Ishikawa (cell line): ENCODE results near the gene BNIP5.

Experiments used
- CEBPB ChIP-seq: IDR thresholded peaks from 2 replicates; pipeline ENCODE4 v1.6.1; 2012
- CREB1 ChIP-seq: IDR thresholded peaks from 2 replicates; pipeline ENCODE4 v1.6.1; 2012; ENCODE audit warnings: low read depth
- EGR1 ChIP-seq: IDR thresholded peaks from 2 replicates; pipeline ENCODE4 v1.6.1; 2012
- EP300 ChIP-seq: IDR thresholded peaks from 2 replicates; pipeline ENCODE4 v1.6.1; 2012; ENCODE audit warnings: borderline replicate concordance
- FOXM1 ChIP-seq: IDR thresholded peaks from 2 replicates; pipeline ENCODE4 v1.6.1; 2012; ENCODE audit warnings: low read depth, borderline replicate concordance
- MAX ChIP-seq: IDR thresholded peaks from 2 replicates; pipeline ENCODE4 v1.6.1; 2012
- NFIC ChIP-seq: IDR thresholded peaks from 2 replicates; pipeline ENCODE4 v1.6.1; 2012
- RAD21 ChIP-seq: IDR thresholded peaks from 2 replicates; pipeline ENCODE4 v1.6.1; 2012; ENCODE audit warnings: low read depth
- REST ChIP-seq: IDR thresholded peaks from 2 replicates; pipeline ENCODE4 v1.6.1; 2012; ENCODE audit warnings: low read depth, mild to moderate bottlenecking
- TAF1 ChIP-seq: IDR thresholded peaks from 2 replicates; pipeline ENCODE4 v1.6.1; 2012; ENCODE audit warnings: low read depth, mild to moderate bottlenecking
- TCF12 ChIP-seq: IDR thresholded peaks from 2 replicates; pipeline ENCODE4 v1.6.1; 2012; ENCODE audit warnings: low read depth
- TEAD4 ChIP-seq: IDR thresholded peaks from 2 replicates; pipeline ENCODE4 v1.6.1; 2012
- USF1 ChIP-seq: IDR thresholded peaks from 2 replicates; pipeline ENCODE4 v1.6.1; 2012
- YY1 ChIP-seq: IDR thresholded peaks from 2 replicates; pipeline ENCODE4 v1.6.1; 2012; ENCODE audit warnings: low read depth
- ZBTB7A ChIP-seq: IDR thresholded peaks from 2 replicates; pipeline ENCODE4 v1.6.1; 2012; ENCODE audit warnings: low read depth

Gene BNIP5

DNA sequence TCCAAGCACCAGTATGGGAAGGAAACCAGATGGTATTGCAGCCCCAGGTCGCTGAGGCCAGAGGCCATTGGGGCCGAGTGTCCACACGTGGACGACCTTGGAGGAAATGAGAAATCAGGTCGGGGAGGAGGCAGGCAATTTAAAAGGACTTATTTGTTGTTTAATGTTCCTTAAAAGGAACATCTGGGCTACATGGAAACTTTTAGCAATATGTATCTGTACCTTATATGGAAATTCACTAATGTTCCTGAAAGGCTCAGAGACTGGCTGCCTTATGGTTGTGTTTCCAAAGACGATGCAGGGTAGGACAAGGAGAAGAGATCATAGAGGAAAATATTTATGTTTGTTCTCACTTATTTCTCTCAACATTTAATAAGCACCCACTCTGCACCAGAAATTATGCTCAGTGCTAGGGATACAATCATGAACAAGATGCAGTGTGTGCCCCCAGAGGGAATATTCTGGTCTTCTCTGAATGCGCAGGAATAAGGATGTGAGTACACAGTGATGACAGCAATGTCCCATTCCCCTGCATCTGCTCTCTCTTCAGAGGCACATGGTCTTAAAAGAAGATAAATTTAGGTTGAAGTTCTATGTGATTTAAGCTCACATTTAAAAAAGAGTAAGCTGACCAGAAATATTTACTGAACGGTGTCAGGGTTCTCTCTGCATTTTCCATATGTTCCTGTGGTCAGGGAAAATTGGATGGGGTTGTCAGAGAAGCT, 3.4 kb downstream of the BNIP5 start:
- TF ChIP-seq TCF12 = no peak
- TF ChIP-seq USF1 = no peak
- TF ChIP-seq CREB1 = no peak
- no peak for TF ChIP-seq MAX
- no peak for TF ChIP-seq RAD21
- TF ChIP-seq FOXM1 = no peak
- TF ChIP-seq CEBPB = no peak
- TF ChIP-seq EGR1 = no peak
- TF ChIP-seq NFIC = no peak
- TF ChIP-seq ZBTB7A = no peak
- TF ChIP-seq TEAD4 = no peak
- TF ChIP-seq REST = no peak
- TF ChIP-seq EP300 = no peak

DNA sequence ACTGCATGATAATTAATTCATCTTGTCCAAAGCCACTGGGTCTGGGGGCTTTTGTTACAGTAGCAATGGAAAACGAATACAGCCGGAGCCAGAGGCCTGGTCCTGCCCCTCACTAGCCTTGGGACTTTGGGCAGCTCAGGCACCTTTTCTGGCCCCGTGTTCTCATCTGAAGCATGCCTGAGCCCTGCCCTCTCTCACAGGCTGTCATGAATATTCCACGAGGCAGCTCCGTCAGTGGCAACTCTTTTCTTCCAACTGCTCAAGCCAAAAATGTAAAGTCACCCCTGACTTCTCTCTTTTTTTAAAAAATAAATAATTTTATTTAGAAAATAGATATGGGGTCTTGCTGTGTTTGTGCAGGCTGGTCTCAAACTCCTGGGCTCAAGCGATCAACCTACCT, 5.3 kb downstream of the BNIP5 start:
- TF ChIP-seq EP300 = no peak
- TF ChIP-seq TAF1 = no peak
- TF ChIP-seq RAD21 = no peak
- no peak for TF ChIP-seq FOXM1
- no peak for TF ChIP-seq EGR1
- no peak for TF ChIP-seq CEBPB
- no peak for TF ChIP-seq USF1
- no peak for TF ChIP-seq NFIC

DNA sequence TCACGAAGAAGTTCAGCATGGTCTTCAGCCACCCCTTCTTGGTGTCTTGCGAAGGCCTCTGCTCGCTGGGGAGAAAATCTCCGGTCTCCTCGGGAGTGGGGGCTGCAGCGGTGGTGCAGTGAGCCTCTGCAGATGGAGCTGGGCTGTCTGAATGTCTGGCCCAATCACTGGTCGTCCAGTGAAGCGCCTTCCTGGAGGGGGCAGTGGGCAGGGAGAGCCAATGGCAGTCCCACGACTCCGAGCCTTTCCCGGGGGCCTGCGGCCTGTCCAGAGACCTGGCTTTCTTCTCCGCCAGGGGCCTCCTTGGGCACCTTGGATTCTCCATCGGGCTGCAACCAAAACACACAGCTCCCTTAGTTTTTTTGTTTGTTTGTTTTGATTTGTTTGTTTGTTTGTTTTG, 6.3 kb downstream of the BNIP5 start:
- TF ChIP-seq MAX (no peak), CEBPB (no peak), FOXM1 (no peak), NFIC (no peak), TCF12 (no peak)

- TF ChIP-seq YY1 (no peak), TEAD4 (no peak), REST (no peak), EP300 (no peak), CEBPB (no peak), TAF1 (no peak), NFIC (no peak), RAD21 (no peak), MAX (no peak), ZBTB7A (no peak), FOXM1 (no peak), CREB1 (no peak), TCF12 (no peak), EGR1 (no peak), USF1 (no peak)
Measured at GRCh38 chr6:36329798-36330291, 6.8 kb downstream of the BNIP5 start.

DNA sequence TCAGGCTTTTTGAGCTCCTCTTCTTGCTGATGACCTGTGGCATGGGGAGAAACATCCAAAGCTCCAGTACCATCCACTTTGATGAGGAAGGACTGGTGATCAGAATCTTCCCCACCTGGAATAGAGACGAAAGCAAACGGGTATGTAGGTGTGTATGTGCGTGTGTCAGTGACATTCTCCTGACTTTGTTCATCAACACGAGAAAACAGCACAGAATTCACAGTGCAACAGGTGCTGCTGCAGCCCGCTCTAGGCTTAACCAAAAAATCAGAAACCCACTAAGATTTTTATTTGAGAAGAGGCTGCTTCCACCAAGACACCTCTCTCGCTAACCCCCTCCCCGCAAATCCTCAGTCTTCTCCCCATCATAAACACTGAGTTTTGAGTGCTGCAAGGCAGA, 8.1 kb downstream of the BNIP5 start:
- TF ChIP-seq CREB1 = no peak
- TF ChIP-seq MAX = no peak
- no peak for TF ChIP-seq EGR1
- no peak for TF ChIP-seq NFIC
- no peak for TF ChIP-seq ZBTB7A
- no peak for TF ChIP-seq YY1
- TF ChIP-seq EP300 = no peak
- TF ChIP-seq TEAD4 = no peak
- TF ChIP-seq TAF1 = no peak
- TF ChIP-seq FOXM1 = no peak
